Activated CD4-positive, alpha-beta T cell treated with anti-CD3 and anti-CD28 coated beads, Interleukin-2, Interleukin-6, amounts not matched to agents 100 ng/mL and 50 ng/mL, durations not matched to agents 16 hours and 8 hours (primary cell): Measurements from ENCODE around the gene TXN.
"Not testable (repeated sequence)": the region's sequence is repeated elsewhere in the genome, so short reads cannot be mapped to it uniquely, and the experiment has no call there.

Experiments
- DNase-seq: peaks from one replicate; pipeline ENCODE4 v3.0.0-alpha.2; 2020

Gene TXN

GRCh38 chr9:110207071-110207641 is 49.2 kb downstream of the TXN start:
- DNase-seq = no peak

GRCh38 chr9:110206389-110206788 is 49.9 kb downstream of the TXN start:
- DNase-seq = no peak

GRCh38 chr9:110205612-110206011 is 50.7 kb downstream of the TXN start:
- DNase-seq = not testable (repeated sequence)

GRCh38 chr9:110202232-110202631 is 54.1 kb downstream of the TXN start:
- DNase-seq = no peak

- DNase-seq = no peak
Observed at GRCh38 chr9:110199643-110200042, 56.7 kb downstream of the TXN start.

- DNase-seq = no peak
Observed at GRCh38 chr9:110198357-110198756, 58.0 kb downstream of the TXN start.

GRCh38 chr9:110197330-110198187 is 58.7 kb downstream of the TXN start:
- DNase-seq = no peak

GRCh38 chr9:110196084-110196499 is 60.2 kb downstream of the TXN start:
- not testable (repeated sequence) for DNase-seq
